H1 (cell line): ENCODE results near the gene PRIMPOL.

Source experiments
- CBX5 ChIP-seq: fragments of 300-800, 300-1000 bp; sonication (generic); IDR thresholded peaks from 2 replicates; pipeline ENCODE4 v1.7.1; 2016; ENCODE audit warnings: antibody characterized with exemption, low read length, low read depth
- CHD2 ChIP-seq: IDR thresholded peaks from 2 replicates; pipeline ENCODE4 v1.6.1; 2012; ENCODE audit warnings: low read length, improper control_type of control experiment
- CTBP2 ChIP-seq: IDR thresholded peaks from 2 replicates; pipeline ENCODE4 v1.7.0; 2011; ENCODE audit warnings: borderline replicate concordance, mild to moderate bottlenecking, moderate library complexity, mixed read lengths, low read length; ENCODE audit not compliant: insufficient read depth, insufficient read length
- EZH2 ChIP-seq: fragments of 200-600 bp; sonication (generic); IDR thresholded peaks from 2 replicates; pipeline ENCODE4 v1.7.1; 2012; ENCODE audit warnings: low read depth, mild to moderate bottlenecking, moderate library complexity, low read length, inconsistent platforms; ENCODE audit not compliant: severe bottlenecking
- HDAC6 ChIP-seq: IDR thresholded peaks from one replicate; pipeline ENCODE4 v1.7.1; 2012; ENCODE audit warnings: low read depth, mild to moderate bottlenecking, inconsistent platforms, low read length, moderate library complexity
- NRF1 ChIP-seq: IDR thresholded peaks from 2 replicates; pipeline ENCODE4 v1.6.1; 2011; ENCODE audit warnings: mild to moderate bottlenecking, low read depth, low read length, improper control_type of control experiment
- POLR2A ChIP-seq, 2 experiments: IDR thresholded peaks; 1 replicate in 1 of 2; 2 replicates in 1 of 2; pipeline ENCODE4 v1.6.1; 2011; ENCODE audit warnings: low read depth in 2 of 2, low read length in 2 of 2, mild to moderate bottlenecking in 2 of 2; ENCODE audit errors: control extremely low read depth in 1 of 2
- POLR2AphosphoS5 ChIP-seq: IDR thresholded peaks from 2 replicates; pipeline ENCODE4 v1.6.1; 2011; ENCODE audit warnings: low read depth, low read length
- SRF ChIP-seq: IDR thresholded peaks from 2 replicates; pipeline ENCODE4 v1.6.1; 2011; ENCODE audit warnings: mild to moderate bottlenecking, low read depth, low read length, moderate library complexity
- YY1 ChIP-seq: IDR thresholded peaks from 2 replicates; pipeline ENCODE4 v1.6.1; 2011; ENCODE audit warnings: low read depth, mild to moderate bottlenecking, low read length
- TF ChIP-seq, protein P1 (sequence below), 3 experiments: IDR thresholded peaks; 1 replicate in 2 of 3; 2 replicates in 1 of 3; pipeline versions ENCODE4 v1.5.1 to v1.6.1; 2011; ENCODE audit warnings: low read length in 3 of 3, mild to moderate bottlenecking in 3 of 3, inconsistent platforms in 2 of 3, low read depth in 1 of 3, moderate library complexity in 1 of 3; ENCODE audit not compliant: insufficient read depth in 1 of 3; ENCODE audit errors: control extremely low read depth in 1 of 3

DNA sequence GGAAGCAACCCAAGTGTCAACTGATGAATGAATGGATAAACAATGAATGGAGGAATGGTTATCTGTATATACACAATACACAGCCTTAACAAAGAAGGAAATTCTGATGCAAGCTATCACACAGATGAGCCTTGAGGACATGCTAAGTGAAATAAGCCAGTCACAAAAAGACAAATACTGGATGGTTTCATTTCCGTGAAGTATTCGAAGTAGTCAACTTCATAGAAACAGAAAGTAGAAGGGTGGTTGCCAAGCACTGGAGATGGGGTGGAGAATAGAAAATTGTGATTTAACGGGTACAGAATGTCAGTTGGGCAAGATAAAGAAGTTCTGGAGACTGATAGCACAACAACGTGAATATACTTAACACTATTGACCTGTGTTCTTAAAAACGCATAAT lies 56.2 kb downstream of the PRIMPOL start:
- no peak for TF ChIP-seq CTBP2
- TF ChIP-seq, protein P1, sequence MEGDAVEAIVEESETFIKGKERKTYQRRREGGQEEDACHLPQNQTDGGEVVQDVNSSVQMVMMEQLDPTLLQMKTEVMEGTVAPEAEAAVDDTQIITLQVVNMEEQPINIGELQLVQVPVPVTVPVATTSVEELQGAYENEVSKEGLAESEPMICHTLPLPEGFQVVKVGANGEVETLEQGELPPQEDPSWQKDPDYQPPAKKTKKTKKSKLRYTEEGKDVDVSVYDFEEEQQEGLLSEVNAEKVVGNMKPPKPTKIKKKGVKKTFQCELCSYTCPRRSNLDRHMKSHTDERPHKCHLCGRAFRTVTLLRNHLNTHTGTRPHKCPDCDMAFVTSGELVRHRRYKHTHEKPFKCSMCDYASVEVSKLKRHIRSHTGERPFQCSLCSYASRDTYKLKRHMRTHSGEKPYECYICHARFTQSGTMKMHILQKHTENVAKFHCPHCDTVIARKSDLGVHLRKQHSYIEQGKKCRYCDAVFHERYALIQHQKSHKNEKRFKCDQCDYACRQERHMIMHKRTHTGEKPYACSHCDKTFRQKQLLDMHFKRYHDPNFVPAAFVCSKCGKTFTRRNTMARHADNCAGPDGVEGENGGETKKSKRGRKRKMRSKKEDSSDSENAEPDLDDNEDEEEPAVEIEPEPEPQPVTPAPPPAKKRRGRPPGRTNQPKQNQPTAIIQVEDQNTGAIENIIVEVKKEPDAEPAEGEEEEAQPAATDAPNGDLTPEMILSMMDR (IDR thresholded peaks at IDR 0.05; ENCODE audit: control extremely low read depth in 1 of 3, insufficient read depth in 1 of 3, low read depth in 1 of 3, low read length in 3 of 3), result no peak
- no peak for TF ChIP-seq NRF1
- no peak for TF ChIP-seq POLR2A (IDR thresholded peaks at IDR 0.05; ENCODE audit: control extremely low read depth in 1 of 2, low read depth in 2 of 2, low read length in 2 of 2)
- no peak for TF ChIP-seq SRF
- TF ChIP-seq YY1, result no peak
- TF ChIP-seq EZH2, result no peak
- TF ChIP-seq CHD2, result no peak
- TF ChIP-seq HDAC6, result no peak
- TF ChIP-seq POLR2AphosphoS5, result no peak
- TF ChIP-seq CBX5, result no peak
